GM18517 (cell line): ENCODE measurements around the gene GPT2.
"Not testable (repeated sequence)": the region's sequence is repeated elsewhere in the genome, so short reads cannot be mapped to it uniquely, and the experiment has no call there.

Experiments
- ATAC-seq: cut with Tn5 transposase; IDR thresholded peaks from one replicate; pipeline ENCODE4 v1.9.1; 2021; ENCODE audit warnings: mild to moderate bottlenecking, moderate library complexity; ENCODE audit not compliant: unreplicated experiment

GPT2 gene

GRCh38 chr16:46862555-46863447, 21.4 kb upstream of the GPT2 start:
- no peak for ATAC-seq

GRCh38 chr16:46866286-46866685, 17.9 kb upstream of the GPT2 start:
- ATAC-seq = no peak

DNA sequence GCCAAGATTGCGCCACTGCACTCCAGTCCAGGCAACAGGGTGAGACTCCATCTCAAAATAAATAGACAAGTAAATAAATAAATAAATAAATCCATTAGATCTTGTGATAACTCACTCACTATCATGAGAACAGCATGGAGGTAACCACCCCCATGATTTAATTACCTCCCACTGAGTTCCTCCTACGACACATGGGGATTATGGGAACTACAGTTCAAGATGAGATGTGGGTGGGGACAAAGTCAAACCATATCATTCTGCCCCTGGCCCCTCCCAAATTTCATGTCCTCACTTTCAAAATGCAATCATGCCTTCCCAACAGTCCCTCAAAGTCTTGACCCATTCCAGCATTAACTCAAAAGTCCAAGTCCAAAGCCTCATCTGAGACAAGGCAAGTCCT, 16.7 kb upstream of the GPT2 start:
- not testable (repeated sequence) for ATAC-seq

DNA sequence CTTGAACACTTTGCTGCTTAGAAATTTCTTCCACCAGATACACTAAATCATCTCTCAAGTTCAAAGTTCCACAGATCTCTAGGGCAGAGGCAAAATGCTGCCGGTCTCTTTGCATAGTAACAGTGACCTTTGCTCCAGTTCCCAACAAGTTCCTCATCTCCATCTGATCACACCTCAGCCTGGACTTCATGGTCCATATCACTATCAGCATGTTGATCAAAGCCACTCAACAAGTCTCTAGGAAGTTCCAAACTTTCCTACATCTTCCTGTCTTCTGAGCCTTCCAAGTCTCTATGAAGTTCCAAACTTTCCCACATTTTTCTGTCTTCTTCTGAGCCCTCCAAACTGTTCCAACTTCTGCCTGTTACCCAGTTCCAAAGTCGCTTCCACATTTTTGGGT, 15.3 kb upstream of the GPT2 start:
- not testable (repeated sequence) for ATAC-seq

DNA sequence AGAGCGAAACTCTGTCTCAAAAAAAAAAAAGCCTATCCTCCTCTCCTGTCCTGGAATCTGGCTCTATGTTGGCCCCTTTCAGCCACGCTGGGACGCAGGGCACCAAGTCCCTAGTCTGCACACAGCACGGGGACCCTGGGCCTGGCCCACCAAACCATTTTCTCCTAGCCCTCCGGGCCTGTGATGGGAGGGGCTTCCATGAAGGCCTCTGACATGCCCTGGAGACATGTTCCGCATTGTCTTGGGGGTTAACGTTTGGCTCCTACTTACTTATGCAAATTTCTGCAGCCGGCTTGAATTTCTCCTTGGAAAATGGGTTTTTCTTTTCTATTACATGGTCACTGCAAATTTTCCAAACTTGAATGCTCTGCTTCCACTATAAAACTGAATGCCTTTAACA, 12.6 kb upstream of the GPT2 start:
- ATAC-seq = no peak

DNA sequence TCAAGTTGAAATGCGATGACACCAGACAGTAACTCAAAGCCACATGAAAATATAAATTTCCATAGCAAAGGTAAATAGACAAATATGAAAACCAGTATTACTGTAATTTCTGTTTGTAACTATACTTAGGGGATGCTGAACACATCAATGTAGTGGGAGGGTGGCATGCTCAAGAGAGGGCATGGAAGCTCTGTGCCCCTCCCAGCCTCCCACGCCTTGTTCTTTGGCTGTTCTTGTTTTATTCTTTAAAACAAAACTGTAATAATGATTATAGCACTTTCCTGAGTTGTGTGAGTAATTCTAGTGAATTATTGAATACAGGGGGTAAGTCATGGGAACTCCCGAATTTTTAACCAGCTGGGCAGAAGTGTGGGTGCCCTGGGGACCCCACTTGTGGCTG, 11.0 kb upstream of the GPT2 start:
- ATAC-seq = no peak

- no peak for ATAC-seq
These were observed 8.9 kb upstream of the GPT2 start for GRCh38 chr16:46875243-46875642.

DNA sequence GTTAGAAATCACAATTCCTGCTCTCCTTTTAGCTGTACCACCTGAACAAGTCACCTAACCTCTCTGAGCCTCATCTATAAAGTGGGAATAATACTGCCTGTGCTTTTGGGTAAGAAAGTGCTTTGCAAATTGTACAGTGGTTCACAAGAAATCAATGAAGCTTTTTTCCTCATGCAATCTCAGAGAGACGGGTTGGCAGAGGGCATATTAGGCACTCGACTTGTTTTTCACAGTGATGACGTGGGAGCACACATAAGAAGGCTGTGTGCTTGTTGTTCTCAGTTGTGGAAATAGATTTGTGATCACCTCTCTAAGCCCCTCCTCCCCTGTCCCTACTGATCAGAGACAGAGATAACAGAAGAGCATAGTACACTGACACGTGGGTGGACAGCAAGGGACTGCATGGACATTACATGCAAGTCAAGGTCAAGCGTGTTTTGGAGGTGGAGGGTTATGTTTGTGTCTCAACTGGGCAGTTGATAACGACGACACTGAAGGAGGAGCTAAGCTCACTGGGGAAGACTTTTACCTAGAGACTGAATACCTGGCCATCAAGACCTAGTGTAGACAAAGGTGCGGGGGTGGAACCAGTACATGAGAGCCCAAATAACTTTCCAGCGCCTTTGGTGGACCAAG, 1.7 kb upstream of the GPT2 start:
- no peak for ATAC-seq

- ATAC-seq = no peak
These were observed 1.2 kb upstream of the GPT2 start for GRCh38 chr16:46882940-46883307.

GRCh38 chr16:46883353-46883689, 841 bp upstream of the GPT2 start:
- no peak for ATAC-seq

- ATAC-seq = no peak
These were observed 541 bp downstream of the GPT2 start for GRCh38 chr16:46884513-46885293.

GRCh38 chr16:46885960-46886763, 2.0 kb downstream of the GPT2 start:
- no peak for ATAC-seq

GRCh38 chr16:46886764-46887523, 2.8 kb downstream of the GPT2 start:
- ATAC-seq = no peak

DNA sequence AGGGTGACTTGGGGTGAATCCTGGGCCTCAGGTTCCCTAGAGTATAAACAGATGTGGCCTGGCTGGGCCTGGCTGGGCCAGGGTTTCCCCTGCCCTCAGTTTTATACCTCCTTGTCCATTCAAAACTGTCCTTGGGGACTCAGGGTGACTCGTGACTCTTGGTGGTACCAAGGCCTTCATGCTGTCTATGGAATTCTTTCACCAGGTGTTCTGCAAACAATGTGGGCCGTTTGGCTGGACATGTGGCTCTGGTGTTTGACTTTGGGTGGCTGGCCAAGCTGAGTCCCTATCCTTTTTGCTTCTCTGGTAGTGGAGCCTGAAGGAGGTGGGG, 3.3 kb downstream of the GPT2 start:
- ATAC-seq = no peak

DNA sequence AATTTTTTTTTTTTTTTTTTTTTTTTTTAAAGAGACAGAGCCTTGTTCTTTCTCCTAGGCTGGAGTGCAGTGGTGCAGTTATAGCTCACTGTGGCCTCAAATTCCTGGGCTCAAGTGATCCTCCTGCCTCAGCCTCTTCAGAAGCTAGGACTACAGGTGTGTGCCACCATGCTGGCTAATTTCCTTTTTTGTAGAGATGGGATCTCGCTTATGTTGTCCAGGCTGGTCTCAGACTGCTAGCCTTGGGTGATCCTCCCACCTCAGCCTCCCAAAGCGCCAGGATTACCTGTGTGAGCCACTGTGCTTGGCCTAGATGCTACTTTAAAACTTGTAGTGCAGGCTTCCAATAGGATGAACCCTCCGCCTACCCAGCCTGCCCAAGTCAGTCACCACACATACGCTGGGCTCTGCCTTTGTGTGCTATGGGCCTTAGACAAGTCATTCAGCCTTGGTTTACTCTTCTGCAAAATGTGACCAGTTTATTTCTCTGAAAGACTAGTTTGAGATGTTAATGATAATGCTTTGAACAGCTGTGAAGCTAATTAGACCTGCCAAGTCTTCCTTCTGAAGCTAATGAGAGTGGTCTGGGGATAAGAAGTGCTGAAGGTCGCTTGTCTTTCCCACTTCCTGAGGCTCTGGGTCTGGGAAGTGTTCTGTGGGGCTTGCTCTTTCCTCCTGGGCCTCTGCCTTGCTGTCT, 5.2 kb downstream of the GPT2 start:
- no peak for ATAC-seq

DNA sequence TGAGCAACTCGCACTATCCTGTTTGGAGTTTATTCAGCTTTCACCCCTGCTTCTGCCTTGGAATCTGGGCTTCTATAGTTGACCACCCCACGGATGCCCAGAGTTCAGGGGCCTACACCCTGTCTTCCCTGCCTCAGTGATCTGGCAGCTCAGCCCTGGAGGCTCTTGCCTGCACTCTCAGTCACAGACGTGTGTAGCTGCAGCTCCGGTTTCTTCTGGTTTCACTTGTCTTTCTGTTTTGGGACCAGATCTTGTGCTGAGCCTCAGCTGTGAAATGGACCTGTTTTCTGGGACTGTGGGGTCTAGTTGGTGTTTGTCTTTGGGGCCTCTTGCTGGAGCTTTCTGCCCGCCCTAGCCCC, 5.8 kb downstream of the GPT2 start:
- no peak for ATAC-seq

- no peak for ATAC-seq
These were observed 7.7 kb downstream of the GPT2 start for GRCh38 chr16:46891910-46892309.

GRCh38 chr16:46894036-46894672, 10.0 kb downstream of the GPT2 start:
- ATAC-seq = no peak
